ENCODE measurements around the gene CLSTN2.

The CLSTN2 gene

GRCh38 chr3:140424726-140425125 lies 489.7 kb downstream of the CLSTN2 start:
- no peak for DNase-seq (ENCODE audit: low read depth)

GRCh38 chr3:140427786-140428185 lies 492.8 kb downstream of the CLSTN2 start:
- DNase-seq (ENCODE audit: low read depth): no peak

DNA sequence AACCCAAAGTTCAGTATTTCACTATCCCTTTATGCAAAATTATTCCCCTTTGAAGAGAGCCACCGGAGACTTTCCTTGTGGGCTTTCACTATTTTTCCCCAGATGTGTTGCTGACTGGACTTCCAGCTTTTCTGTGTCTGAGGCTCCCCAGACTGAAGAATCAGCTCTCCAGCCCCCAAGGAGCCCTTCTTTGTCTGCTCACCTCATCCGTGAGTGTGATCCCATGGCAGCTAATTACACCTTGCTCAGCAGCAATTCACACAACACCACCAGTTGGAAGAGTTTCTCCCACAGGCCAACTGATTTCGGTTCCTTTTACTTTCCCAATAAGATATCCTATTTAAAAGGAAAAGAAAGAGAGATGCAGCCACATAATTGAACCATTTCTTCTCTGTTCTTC lies 493.4 kb downstream of the CLSTN2 start:
- DNase-seq (ENCODE audit: low read depth): no peak

DNA sequence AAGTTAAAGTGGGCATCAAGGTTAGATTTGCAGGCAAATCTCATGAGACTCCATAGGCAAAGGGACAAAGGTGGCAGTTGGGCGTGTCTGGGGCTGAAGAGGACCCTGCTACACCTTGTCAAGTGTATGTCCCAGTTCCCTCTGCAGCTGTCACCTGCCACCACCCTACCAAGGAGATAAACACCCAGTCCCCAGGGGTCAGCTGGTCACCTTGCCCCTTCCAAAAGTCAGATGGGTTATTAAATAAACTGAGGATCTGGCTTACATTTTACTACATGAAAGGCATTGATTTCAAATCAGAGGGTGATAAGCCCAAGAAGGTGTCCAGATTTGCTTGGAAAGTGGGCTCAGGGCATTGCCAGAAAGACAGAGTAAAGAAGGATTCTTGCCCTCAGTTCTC lies 494.8 kb downstream of the CLSTN2 start:
- DNase-seq (ENCODE audit: low read depth): no peak

DNA sequence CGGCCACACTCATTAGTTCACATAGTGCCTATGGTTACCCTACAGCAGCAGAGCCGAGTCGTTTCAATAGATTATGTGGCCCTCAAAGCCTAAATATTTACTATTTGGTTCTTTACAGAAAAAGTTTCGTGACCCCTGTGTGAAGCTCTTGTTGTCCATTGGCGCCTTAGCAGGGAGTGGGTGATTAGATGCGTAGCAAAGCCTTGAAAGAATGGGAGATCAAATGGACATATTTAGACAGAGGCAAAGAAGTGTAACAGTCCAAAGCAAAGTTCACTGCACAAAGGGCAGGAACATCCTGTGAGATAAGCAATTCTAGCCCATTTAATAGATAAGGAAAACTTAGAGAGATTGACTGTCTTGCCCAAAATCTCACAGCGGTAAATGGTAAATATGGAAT lies 495.5 kb downstream of the CLSTN2 start:
- DNase-seq (ENCODE audit: low read depth): no peak

DNA sequence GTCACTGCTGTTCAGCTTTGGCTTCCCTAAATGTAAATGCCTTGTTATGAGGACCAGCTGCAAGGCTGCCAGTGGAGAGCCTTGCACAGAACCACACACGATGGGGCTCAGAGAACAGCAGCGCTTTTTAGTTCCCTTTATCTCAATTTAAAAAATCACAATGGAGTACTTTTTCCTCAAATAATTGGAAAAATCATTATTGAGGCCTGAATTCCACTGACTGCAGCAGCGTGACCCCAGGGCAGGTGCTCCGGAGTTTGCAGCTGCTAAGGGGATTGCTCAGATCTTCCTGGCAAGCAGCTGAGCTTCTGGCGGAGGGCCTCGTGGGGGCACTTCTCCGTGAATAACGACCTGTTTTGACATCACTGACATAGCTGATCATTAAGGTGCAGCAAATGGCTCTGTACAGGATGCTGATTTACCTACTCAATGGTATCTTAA lies 497.3 kb downstream of the CLSTN2 start:
- no peak for DNase-seq (ENCODE audit: low read depth)

DNA sequence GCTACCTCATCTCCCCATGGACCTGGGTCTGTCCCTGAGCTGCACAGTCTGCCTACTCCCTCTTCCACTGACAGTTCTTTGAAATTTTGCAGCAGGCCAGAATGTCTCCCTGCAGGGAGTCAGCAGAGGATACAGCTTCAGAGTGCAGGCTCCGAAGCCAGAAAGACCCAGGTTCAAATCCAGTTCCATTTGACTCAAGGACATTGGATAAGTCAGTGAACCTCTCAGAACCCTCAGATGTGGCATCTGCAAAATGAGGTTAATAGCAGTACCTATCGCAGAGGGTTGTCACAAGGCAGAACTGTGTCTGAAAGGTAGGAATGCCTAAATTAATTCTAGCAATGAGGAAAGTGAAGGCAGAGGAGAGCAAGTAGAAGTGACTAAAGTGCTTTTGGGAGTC lies 498.4 kb downstream of the CLSTN2 start:
- no peak for DNase-seq (ENCODE audit: low read depth)

GRCh38 chr3:140434261-140434905 lies 499.4 kb downstream of the CLSTN2 start:
- no peak for DNase-seq (ENCODE audit: low read depth)

GRCh38 chr3:140436421-140436820 lies 501.4 kb downstream of the CLSTN2 start:
- DNase-seq (ENCODE audit: low read depth): no peak

DNA sequence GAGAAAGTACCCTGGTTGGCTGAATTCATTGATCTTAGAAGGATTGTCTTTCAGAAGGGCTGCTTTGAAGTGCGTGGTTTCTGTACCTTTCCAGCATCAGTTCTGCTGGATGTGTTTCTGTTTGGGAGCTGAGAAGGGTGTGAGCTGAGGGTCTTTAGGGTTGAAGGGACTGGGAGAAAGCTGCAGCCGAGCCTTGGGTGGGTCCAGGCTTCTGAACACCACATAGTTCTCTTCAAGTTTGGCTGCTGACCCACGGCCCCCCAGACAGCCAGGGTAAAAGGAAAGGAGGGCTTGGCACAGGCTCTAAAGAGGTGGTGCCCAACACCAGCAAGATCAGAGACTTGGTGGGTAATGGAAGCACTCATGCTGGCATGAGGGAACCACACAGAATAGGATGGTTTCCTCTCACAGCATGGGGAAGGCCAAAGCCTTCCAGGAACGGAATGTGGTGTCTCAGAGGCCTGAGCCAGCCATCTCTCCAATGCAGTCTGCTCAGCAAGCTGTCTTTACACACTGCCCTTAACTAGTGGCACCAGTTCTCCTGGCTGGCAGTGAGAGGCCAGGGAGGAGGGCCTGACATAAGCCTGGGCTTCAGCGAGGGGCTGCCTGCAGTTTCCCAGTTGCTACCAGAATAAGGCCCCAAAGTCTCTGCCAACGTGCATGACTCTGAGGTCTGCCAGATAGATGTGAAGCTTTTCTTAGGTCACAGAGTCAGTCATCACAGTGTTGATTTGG lies 503.9 kb downstream of the CLSTN2 start:
- no peak for DNase-seq (ENCODE audit: low read depth)

DNA sequence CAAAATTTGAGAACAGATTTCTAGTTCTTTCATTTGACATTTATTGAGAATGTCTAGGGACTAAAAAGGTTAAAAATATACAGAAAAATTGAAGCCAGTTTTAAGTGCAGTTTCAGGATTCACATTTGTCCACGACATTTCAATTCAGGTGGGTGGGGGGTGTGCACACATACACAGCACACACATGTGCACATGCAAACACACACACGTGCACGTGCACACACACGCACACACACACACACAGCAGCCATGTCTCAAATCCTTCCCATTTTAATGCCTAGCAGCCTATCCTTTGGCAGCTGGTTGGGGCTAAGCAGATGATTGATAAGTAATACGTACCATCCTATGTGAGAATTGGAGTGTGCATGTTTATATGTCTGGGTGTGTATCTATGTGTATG lies 504.5 kb downstream of the CLSTN2 start:
- no peak for DNase-seq (ENCODE audit: low read depth)

DNA sequence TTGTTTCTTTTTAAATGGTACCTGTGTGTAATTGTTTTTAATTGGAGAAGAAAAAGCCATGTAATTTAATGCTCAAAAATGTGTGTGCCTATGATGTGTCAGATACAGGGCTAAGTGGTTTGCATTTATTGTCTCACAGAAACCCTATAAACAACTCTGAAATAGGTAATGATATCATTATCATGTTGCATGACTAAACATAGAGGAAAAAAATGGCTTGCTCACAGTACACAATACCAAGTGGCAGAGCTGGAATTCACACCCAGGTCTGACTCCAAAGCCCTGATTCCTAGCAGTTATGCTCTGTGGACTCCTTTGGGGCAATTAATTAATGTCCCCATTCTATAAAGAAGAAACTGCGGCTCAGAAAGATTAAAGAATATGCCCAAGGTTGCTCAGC lies 505.5 kb downstream of the CLSTN2 start:
- DNase-seq (ENCODE audit: low read depth): no peak

DNA sequence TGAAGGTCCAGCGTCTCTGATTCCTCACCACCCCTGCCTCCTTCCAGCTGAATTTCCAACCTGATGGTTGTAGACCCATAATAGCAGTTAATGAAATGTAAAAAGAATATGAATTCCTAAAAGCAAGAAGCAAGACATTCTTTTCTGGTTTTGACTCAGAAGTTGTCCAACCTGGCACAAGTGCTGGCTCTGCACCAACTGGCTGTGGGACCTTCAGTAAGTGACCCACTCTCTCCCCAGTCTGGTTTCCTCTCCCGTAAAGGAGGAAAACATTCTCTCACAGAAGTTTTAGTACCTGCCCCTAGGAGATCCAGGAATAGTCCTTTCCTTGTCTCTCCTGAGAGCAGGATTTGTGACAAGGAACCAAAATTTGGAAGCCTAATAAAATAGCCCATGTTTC lies 506.0 kb downstream of the CLSTN2 start:
- DNase-seq (ENCODE audit: low read depth): no peak

DNA sequence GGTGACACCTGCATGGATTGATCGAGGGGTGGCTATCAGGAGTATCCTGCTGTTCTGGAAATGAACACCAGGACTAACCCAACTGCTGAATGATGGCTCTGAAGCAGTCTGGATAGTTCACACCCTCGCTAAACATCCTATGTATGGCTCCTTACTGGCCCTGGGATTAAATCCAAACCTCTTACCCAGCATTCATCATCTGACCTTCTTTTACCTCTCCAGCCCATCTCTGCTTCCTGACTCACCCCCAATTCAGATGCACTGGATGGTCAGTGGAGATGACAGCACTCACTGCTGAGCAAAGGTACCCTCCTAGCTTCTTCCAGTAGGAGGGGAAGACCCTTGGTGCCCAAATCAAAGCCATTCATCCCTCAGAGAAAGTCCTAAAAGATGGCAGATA lies 507.6 kb downstream of the CLSTN2 start:
- no peak for DNase-seq (ENCODE audit: low read depth)

DNA sequence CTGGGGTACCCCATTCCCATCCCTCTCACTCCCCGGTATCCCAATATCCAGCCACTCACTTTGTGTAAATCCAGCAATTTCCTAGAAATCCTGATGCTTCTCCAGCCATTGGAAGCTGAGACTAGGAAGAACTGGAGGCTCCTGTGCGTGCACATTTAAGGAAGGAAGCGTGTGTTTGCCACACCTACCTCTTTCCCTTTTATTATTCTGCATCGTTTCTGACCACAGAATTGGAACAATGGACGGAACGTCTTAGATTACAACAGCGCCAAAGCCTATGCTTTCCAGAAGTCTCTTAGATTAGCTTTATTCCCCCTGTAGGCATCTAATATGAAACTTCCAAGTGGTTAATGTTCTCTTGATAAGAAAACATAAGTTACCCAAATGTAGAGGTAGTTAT lies 508.1 kb downstream of the CLSTN2 start:
- no peak for DNase-seq (ENCODE audit: low read depth)

- no peak for DNase-seq (ENCODE audit: low read depth)
These were observed 508.8 kb downstream of the CLSTN2 start for GRCh38 chr3:140443806-140444205.

GRCh38 chr3:140446734-140447133 lies 511.7 kb downstream of the CLSTN2 start:
- no peak for DNase-seq (ENCODE audit: low read depth)

- no peak for DNase-seq (ENCODE audit: low read depth)
These were observed 512.2 kb downstream of the CLSTN2 start for GRCh38 chr3:140447136-140447535.

- no peak for DNase-seq (ENCODE audit: low read depth)
These were observed 513.0 kb downstream of the CLSTN2 start for GRCh38 chr3:140448001-140448400.

DNA sequence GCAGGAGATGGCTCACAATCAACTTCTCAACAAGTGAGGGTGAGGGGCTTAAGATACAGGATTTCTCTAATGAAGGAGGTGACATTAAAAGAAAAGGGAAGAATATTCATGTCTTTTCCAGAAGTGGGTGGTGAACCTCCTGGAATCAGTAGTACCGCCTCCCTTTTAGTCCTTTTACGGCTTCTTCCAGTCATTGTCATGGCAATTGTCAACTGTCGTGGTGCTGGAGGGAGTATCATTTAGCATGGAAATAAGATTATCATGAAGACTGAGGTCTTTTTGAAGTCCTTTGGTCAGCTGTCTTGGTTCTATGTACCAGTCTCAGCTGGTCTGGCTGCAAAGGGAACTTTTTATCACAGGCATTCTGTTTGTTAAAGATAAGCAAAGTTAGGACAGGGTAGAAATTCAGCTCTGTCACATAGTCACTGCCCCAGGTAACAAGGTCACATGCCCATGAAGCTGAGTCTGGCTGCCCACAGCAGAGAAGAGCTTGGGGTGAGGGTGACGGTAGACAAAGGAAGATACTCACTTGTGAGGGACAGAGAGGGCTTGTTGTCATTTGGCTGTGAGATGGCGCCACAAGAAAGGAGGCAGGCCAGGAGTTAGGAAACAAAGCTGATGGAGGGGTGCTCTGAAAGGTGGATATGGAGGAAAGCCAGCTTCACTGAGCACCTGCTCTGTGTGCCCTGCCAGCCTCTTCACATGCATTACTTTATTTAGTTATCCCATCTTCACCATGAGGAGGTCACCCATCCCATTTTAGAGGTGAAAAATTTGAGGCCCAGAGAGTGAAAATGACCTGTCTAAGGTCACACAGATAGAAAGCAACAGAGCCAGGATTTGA lies 514.6 kb downstream of the CLSTN2 start:
- no peak for DNase-seq (ENCODE audit: low read depth)

- no peak for DNase-seq (ENCODE audit: low read depth)
These were observed 518.8 kb downstream of the CLSTN2 start for GRCh38 chr3:140453750-140454149.

DNA sequence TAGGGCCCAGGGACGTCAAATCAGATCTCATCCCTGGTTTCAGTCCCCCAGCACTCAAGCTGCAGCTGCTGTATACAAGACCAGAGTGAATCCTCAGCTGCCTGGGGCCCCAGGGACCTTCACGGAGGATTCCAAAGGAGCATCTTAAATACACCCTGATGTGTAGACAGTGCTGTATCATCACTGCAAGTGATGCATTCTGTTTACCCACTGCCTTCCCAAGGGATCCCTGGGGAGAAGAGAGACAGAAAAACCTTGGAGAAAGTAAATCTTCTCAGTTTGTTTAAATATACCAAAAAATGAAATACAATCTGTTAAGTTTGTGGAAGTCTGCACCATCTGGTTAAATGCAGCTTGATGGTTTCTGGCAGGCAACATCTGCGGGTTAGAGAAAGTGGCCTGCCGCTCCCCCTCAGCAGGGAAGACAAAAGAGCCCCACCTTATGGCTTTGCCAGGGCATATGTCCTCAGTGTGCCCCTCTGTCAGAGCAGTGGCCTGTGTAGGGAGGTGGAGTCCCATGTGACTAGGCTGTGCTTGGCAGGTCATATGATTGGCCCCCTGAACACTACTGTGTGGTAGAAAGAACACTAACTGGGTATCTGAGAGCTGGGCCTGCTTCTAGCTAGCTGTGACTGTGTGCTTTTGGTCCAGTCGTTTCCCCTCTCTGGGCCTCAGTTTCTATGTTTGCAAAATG lies 520.7 kb downstream of the CLSTN2 start:
- DNase-seq (ENCODE audit: low read depth): no peak
